ENCODE data around the gene VAT1L.

Gene VAT1L

DNA sequence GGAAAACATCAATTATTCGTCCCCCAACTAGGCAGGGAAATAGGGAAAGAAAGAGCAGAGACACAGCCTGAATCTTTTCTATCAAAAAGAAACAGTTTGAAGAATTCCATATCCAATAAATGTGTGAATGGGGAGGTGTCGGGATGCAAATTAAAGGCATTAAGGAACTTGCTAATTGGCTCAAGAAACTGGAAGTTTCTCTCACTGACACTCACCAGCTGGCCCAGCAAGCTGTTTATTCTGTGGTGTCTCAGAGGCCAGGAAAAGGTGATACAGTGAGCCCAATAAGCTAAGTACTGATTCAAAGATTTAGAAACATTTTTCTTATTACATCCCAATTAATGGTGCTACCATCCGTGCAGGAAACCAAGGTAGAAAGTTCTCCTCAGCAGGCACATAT is 129.6 kb downstream of the VAT1L start:
- no peaks in the 10 kb centered on the region for H4K20me1 ChIP-seq (ENCODE audit: insufficient read depth, low read length)
- no peaks in the 10 kb centered on the region for H3K4me1 ChIP-seq (ENCODE audit: low read length)
- H3K27me3 ChIP-seq (replicated peaks; ENCODE audit: insufficient read depth, low read length), result no peaks in the 10 kb centered on the region
- H3K9ac ChIP-seq (ENCODE audit: low read length), result no peak overlapping the region
- H3K9me2 ChIP-seq (replicated peaks; ENCODE audit: insufficient read depth, low read length), result no peaks in the 10 kb centered on the region
- H2AFZ ChIP-seq (ENCODE audit: low read length), result no peak overlapping the region
- DNase-seq, result no peak
- no peak overlapping the region for H3K27ac ChIP-seq (ENCODE audit: low read length)
- H3F3A ChIP-seq (ENCODE audit: insufficient read depth, low read length), result no peaks in the 10 kb centered on the region
- no peaks in the 10 kb centered on the region for H3K9me3 ChIP-seq (replicated peaks; ENCODE audit: insufficient read depth, low read length)
- H3K4me3 ChIP-seq (ENCODE audit: low read length), result no peak overlapping the region
- no peak overlapping the region for H3K4me2 ChIP-seq (ENCODE audit: low read depth, low read length)
- TF ChIP-seq, protein P1, sequence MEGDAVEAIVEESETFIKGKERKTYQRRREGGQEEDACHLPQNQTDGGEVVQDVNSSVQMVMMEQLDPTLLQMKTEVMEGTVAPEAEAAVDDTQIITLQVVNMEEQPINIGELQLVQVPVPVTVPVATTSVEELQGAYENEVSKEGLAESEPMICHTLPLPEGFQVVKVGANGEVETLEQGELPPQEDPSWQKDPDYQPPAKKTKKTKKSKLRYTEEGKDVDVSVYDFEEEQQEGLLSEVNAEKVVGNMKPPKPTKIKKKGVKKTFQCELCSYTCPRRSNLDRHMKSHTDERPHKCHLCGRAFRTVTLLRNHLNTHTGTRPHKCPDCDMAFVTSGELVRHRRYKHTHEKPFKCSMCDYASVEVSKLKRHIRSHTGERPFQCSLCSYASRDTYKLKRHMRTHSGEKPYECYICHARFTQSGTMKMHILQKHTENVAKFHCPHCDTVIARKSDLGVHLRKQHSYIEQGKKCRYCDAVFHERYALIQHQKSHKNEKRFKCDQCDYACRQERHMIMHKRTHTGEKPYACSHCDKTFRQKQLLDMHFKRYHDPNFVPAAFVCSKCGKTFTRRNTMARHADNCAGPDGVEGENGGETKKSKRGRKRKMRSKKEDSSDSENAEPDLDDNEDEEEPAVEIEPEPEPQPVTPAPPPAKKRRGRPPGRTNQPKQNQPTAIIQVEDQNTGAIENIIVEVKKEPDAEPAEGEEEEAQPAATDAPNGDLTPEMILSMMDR (IDR thresholded peaks at IDR 0.05; ENCODE audit: low read length), result no peak
- no peak for TF ChIP-seq EZH2 (optimal IDR thresholded peaks at IDR 0.05; ENCODE audit: low read depth, low read length)
- H3K79me2 ChIP-seq (ENCODE audit: low read length), result no peaks in the 10 kb centered on the region
- H3K36me3 ChIP-seq (replicated peaks; ENCODE audit: insufficient read depth, low read length), result no peaks in the 10 kb centered on the region

DNA sequence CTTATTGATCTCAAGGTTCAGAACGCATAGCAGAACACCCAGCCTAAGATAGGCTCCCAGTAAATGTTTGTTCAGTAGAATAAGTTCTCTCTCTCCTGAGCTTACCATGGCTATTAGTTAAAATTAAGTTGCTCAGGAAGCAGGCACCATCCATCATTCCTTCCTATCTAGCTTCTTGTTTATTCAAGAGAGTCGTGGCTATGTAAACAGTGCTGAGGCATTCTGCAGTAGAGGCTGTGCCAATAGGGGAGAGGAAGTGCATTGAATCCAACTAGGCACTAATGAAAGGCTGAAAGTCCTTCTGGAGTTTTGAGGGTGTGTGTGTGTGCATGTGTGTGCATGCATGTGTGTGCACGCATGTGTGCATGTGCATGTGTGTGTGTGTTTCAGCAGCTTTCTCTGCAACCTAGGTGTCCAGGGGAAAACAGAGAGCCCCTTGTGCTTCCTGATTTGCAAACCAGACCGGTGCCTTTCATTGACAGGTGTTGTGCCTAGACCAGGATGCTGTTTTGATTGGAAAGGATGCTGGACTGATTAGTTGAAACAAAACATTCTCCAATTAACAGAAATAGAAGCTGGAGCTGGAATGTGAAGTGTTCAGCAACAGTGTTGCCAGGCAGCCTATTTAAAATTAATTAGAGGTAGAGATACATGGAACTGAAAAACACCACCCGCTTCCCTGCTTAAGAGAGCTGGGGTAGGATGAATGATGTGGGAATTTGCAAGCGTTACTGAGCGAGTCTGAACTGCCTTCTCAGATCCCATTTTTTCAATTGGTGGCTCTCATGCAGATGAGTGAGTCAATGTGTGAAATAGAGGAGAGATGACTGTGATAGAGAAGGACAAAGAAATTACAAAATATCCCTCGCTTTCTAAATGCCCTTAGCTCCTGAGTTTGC is 130.7 kb downstream of the VAT1L start:
- H3K9me3 ChIP-seq (replicated peaks; ENCODE audit: insufficient read depth, low read length), result no peaks in the 10 kb centered on the region
- no peak for DNase-seq
- TF ChIP-seq EZH2 (optimal IDR thresholded peaks at IDR 0.05; ENCODE audit: low read depth, low read length) (no peak), EZH2phosphoT487 (IDR thresholded peaks at IDR 0.05; ENCODE audit: low read length) (no peak)
- TF ChIP-seq, protein P1 (IDR thresholded peaks at IDR 0.05; ENCODE audit: low read length), result no peak
- no peak overlapping the region for H3K27ac ChIP-seq (ENCODE audit: low read length)
- H3K36me3 ChIP-seq (replicated peaks; ENCODE audit: insufficient read depth, low read length), result no peaks in the 10 kb centered on the region
- H2AFZ ChIP-seq (ENCODE audit: low read length), result no peak overlapping the region
- H3F3A ChIP-seq (ENCODE audit: insufficient read depth, low read length), result no peaks in the 10 kb centered on the region
- no peak overlapping the region for H3K4me3 ChIP-seq (ENCODE audit: low read length)
- no peak overlapping the region for H3K4me2 ChIP-seq (ENCODE audit: low read depth, low read length)
- no peaks in the 10 kb centered on the region for H3K79me2 ChIP-seq (ENCODE audit: low read length)
- no peaks in the 10 kb centered on the region for H3K4me1 ChIP-seq (ENCODE audit: low read length)
- no peak overlapping the region for H3K9ac ChIP-seq (ENCODE audit: low read length)
- no peaks in the 10 kb centered on the region for H4K20me1 ChIP-seq (ENCODE audit: insufficient read depth, low read length)
- H3K9me2 ChIP-seq (replicated peaks; ENCODE audit: insufficient read depth, low read length), result no peaks in the 10 kb centered on the region
- H3K27me3 ChIP-seq (replicated peaks; ENCODE audit: insufficient read depth, low read length), result no peaks in the 10 kb centered on the region

DNA sequence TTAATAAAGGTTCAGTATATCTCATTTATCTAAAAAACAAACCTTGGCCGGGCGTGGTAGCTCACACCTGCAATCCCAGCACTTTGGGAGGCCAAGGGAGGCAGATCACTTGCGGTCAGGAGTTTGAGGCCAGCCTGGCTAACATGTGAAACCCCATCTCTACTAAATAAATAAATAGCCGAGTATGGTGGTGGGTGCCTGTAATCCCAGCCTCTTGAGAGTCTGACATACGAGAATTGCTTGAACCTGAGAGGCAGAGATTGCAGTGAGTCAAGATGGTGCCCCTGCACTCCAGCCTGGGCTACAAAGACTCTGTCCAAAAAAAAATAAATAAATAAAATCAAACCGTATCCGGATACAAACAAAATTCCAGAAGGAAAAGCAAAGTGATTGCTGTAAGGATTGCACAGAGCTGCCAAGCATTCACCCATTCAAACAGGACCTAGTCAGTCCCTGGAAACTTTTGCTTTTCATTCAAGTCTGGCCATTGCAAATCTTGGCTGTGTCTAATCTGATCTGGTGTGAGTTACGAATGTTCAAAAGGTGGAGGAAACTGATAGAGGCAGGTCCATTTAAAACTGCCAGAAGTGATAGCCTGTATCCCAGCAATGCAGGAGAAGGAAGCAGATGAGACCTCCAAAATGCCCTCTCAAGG is 131.5 kb downstream of the VAT1L start:
- Histone ChIP-seq H3K9me2 (replicated peaks; ENCODE audit: insufficient read depth, low read length) (no peaks in the 10 kb centered on the region), H3K4me3 (ENCODE audit: low read length) (no peak overlapping the region), H3K27me3 (replicated peaks; ENCODE audit: insufficient read depth, low read length) (no peaks in the 10 kb centered on the region), H3K4me1 (ENCODE audit: low read length) (no peaks in the 10 kb centered on the region), H3K27ac (ENCODE audit: low read length) (no peak overlapping the region), H3K9me3 (replicated peaks; ENCODE audit: insufficient read depth, low read length) (no peaks in the 10 kb centered on the region), H4K20me1 (ENCODE audit: insufficient read depth, low read length) (no peaks in the 10 kb centered on the region), H3K9ac (ENCODE audit: low read length) (no peak overlapping the region), H3K36me3 (replicated peaks; ENCODE audit: insufficient read depth, low read length) (no peaks in the 10 kb centered on the region), H3K4me2 (ENCODE audit: low read depth, low read length) (no peak overlapping the region), H3K79me2 (ENCODE audit: low read length) (no peaks in the 10 kb centered on the region), H2AFZ (ENCODE audit: low read length) (no peak overlapping the region), H3F3A (ENCODE audit: insufficient read depth, low read length) (no peaks in the 10 kb centered on the region)
- no peak for DNase-seq
- TF ChIP-seq, protein P1 (IDR thresholded peaks at IDR 0.05; ENCODE audit: low read length), result no peak
- TF ChIP-seq EZH2 (optimal IDR thresholded peaks at IDR 0.05; ENCODE audit: low read depth, low read length), result no peak
- no peak for TF ChIP-seq EZH2phosphoT487 (IDR thresholded peaks at IDR 0.05; ENCODE audit: low read length)
